IMR-90 (cell line): ENCODE results near the gene ARHGAP35. TPM values are rescaled to one million over a fixed set of nuclear protein-coding genes. Genes with fewer than 3 reads are reported as not detected.

Source experiments
- ATAC-seq: fragments of 200-7000 bp; cut with Tn5 transposase; 2 replicates; pipeline ENCODE4 v1.9.1; 2020; ENCODE audit warnings: low read depth, mild to moderate bottlenecking, moderate library complexity
- BruUV-seq: library from RNA; stranded (reverse); fragments of 400-500 nt; replicated peaks from 2 replicates; lab custom pipeline; 2021; lab: Mats Ljungman, UMichigan
- CTCF ChIA-PET: fragments of 300-600 bp; formaldehyde crosslinking; extraction: SDS; loops from one replicate; lab custom pipeline; 2021; ENCODE audit warnings: antibody characterized with exemption; lab: Yijun Ruan, JAX
- POLR2A ChIA-PET: fragments of 300-600 bp; sonication (Branson Sonifier 250); formaldehyde crosslinking; loops from one replicate; lab custom pipeline; 2022; ENCODE audit warnings: antibody characterized with exemption; ENCODE audit not compliant: unreplicated experiment; lab: Charles Lee
- DNase-seq: peaks from one replicate; pipeline ENCODE4 v3.0.0; 2013
- H2AFZ ChIP-seq: replicated peaks from 2 replicates; pipeline ENCODE3; 2013; ENCODE audit warnings: low read length, mild to moderate bottlenecking; ENCODE audit not compliant: poor library complexity
- H2AK5ac ChIP-seq: 2 replicates; pipeline ENCODE4 v1.6.1; 2013; ENCODE audit warnings: low read depth, low read length, inconsistent platforms
- H2AK9ac ChIP-seq: replicated peaks from 2 replicates; pipeline ENCODE3; 2013; ENCODE audit warnings: mild to moderate bottlenecking, low read depth, low read length, moderate library complexity; ENCODE audit not compliant: poor library complexity
- H2BK120ac ChIP-seq: 2 replicates; pipeline ENCODE4 v1.6.1; 2013; ENCODE audit warnings: low read depth, low read length, inconsistent platforms
- H2BK15ac ChIP-seq: 3 replicates; pipeline ENCODE4 v1.6.1; 2013; ENCODE audit warnings: low read depth, low read length, inconsistent platforms
- H2BK20ac ChIP-seq: 2 replicates; pipeline ENCODE4 v1.6.1; 2013; ENCODE audit warnings: low read depth, mild to moderate bottlenecking, inconsistent platforms, low read length, moderate library complexity
- H2BK5ac ChIP-seq: 2 replicates; pipeline ENCODE4 v1.6.1; 2013; ENCODE audit warnings: mild to moderate bottlenecking, low read depth, low read length, inconsistent platforms; ENCODE audit not compliant: poor library complexity, severe bottlenecking
- H3K14ac ChIP-seq: replicated peaks from 2 replicates; pipeline ENCODE4 v1.6.1; 2013; ENCODE audit warnings: low read depth, low read length, inconsistent platforms
- H3K18ac ChIP-seq: 2 replicates; pipeline ENCODE4 v1.6.1; 2013; ENCODE audit warnings: low read depth, low read length, control low read depth
- H3K23ac ChIP-seq: 2 replicates; pipeline ENCODE4 v1.6.1; 2013; ENCODE audit warnings: low read depth, low read length, inconsistent platforms
- H3K27ac ChIP-seq: 2 replicates; pipeline ENCODE4 v1.5.1; 2013; ENCODE audit warnings: mild to moderate bottlenecking, control low read depth, low read length; ENCODE audit not compliant: insufficient read depth
- H3K27me3 ChIP-seq: 2 replicates; pipeline ENCODE4 v1.6.1; 2013; ENCODE audit warnings: low read length; ENCODE audit not compliant: control insufficient read depth, insufficient read depth
- H3K36me3 ChIP-seq: 2 replicates; pipeline ENCODE4 v1.6.1; 2013; ENCODE audit warnings: low read length, mixed read lengths; ENCODE audit not compliant: control insufficient read depth, insufficient read depth
- H3K4ac ChIP-seq: 2 replicates; pipeline ENCODE4 v1.6.1; 2013; ENCODE audit warnings: low read depth, low read length, inconsistent platforms
- H3K4me1 ChIP-seq: 2 replicates; pipeline ENCODE4 v1.6.1; 2013; ENCODE audit warnings: low read length, mixed read lengths; ENCODE audit not compliant: control insufficient read depth, insufficient read depth
- H3K4me2 ChIP-seq: 2 replicates; pipeline ENCODE4 v1.6.1; 2013; ENCODE audit warnings: low read depth, mild to moderate bottlenecking, control low read depth, low read length, moderate library complexity
- H3K4me3 ChIP-seq: 2 replicates; pipeline ENCODE4 v1.5.1; 2013; ENCODE audit warnings: low read depth, mild to moderate bottlenecking, control low read depth, low read length, moderate library complexity; ENCODE audit not compliant: insufficient read depth
- H3K56ac ChIP-seq: 2 replicates; pipeline ENCODE4 v1.6.1; 2013; ENCODE audit warnings: low read length, inconsistent platforms; ENCODE audit not compliant: insufficient read depth; ENCODE audit errors: extremely low read depth
- H3K79me1 ChIP-seq, 2 experiments: 2 replicates each; pipeline ENCODE4 v1.6.1; 2013; ENCODE audit warnings: low read length in 2 of 2, inconsistent platforms in 1 of 2, low read depth in 1 of 2
- H3K9ac ChIP-seq: 2 replicates; pipeline ENCODE4 v1.6.1; 2013; ENCODE audit warnings: low read depth, low read length, control low read depth
- H3K9me1 ChIP-seq: 2 replicates; pipeline ENCODE4 v1.6.1; 2013; ENCODE audit warnings: low read length, inconsistent platforms; ENCODE audit not compliant: insufficient read depth
- H3K9me3 ChIP-seq: 2 replicates; pipeline ENCODE4 v1.6.1; 2013; ENCODE audit warnings: low read length; ENCODE audit not compliant: control insufficient read depth, insufficient read depth
- H4K20me1 ChIP-seq: 2 replicates; pipeline ENCODE4 v1.6.1; 2013; ENCODE audit warnings: low read length, inconsistent platforms; ENCODE audit not compliant: insufficient read depth
- H4K5ac ChIP-seq: 2 replicates; pipeline ENCODE4 v1.6.1; 2013; ENCODE audit warnings: mild to moderate bottlenecking, low read depth, low read length, control low read depth
- H4K8ac ChIP-seq, 2 experiments: 2 replicates each; pipeline ENCODE4 v1.6.1; 2013; ENCODE audit warnings: low read depth in 2 of 2, low read length in 2 of 2, control low read depth in 1 of 2, inconsistent platforms in 1 of 2
- H4K91ac ChIP-seq: 2 replicates; pipeline ENCODE4 v1.6.1; 2013; ENCODE audit warnings: low read depth, low read length, inconsistent platforms; ENCODE audit not compliant: insufficient read depth
- MAFK ChIP-seq: IDR thresholded peaks from 2 replicates; pipeline ENCODE4 v1.6.1; 2012; ENCODE audit warnings: low read depth, low read length, improper control_type of control experiment
- RAD21 ChIP-seq: IDR thresholded peaks from 2 replicates; pipeline ENCODE4 v1.6.1; 2012; ENCODE audit warnings: low read length, improper control_type of control experiment
- RFX5 ChIP-seq: IDR thresholded peaks from 2 replicates; pipeline ENCODE4 v1.8.0; 2012; ENCODE audit warnings: low read depth, mild to moderate bottlenecking, low read length, moderate library complexity
- WGBS, 2 experiments: methylation state at CpG; one replicate each; pipeline versions ENCODE4 v1.1.5 to v1.1.7; 2013; ENCODE audit warnings: missing lambda C conversion rate in 2 of 2; ENCODE audit not compliant: insufficient read length in 1 of 2; ENCODE audit errors: extremely low coverage in 2 of 2; 5-methylcytosine and 5-hydroxymethylcytosine counted together
- dilution Hi-C: fragments of 300-500 bp; cut with HindIII; formaldehyde crosslinking; loops from one replicate; pipeline ENCODE4 v1.14.3; 2018; ENCODE audit warnings: low sequenced_read_pairs; ENCODE audit not compliant: unreplicated experiment
- in situ Hi-C: fragments of 300-500 bp; cut with MboI; formaldehyde crosslinking; loops from 3 replicates; pipeline ENCODE4 v1.14.3; 2019; ENCODE audit warnings: low sequenced_read_pairs, inconsistent platforms, mixed read lengths
- intact Hi-C: fragments of 100-400 bp; cut with micrococcal nuclease; formaldehyde crosslinking; loops from 2 replicates; pipeline ENCODE4 v1.10.0; 2022
- polyA plus RNA-seq, 3 experiments: library from polyadenylated mRNA; depleted of rRNA; stranded (reverse); fragments of >200 nt; gene quantifications; 2 replicates each; pipeline ENCODE4 v1.2.3, GENCODE V29; 2012; ENCODE audit warnings: low replicate concordance in 1 of 3
- total RNA-seq: library from RNA; depleted of rRNA; stranded (reverse); fragments of >200 nt; gene quantifications from 2 replicates; pipeline ENCODE4 v1.2.3, GENCODE V29; 2012
- TF ChIP-seq, protein P1 (sequence below): fragments of 150-350 bp; IDR thresholded peaks from 2 replicates; pipeline ENCODE4 v1.6.1; 2017; ENCODE audit warnings: mild to moderate bottlenecking, antibody characterized with exemption, low read length, low read depth

ARHGAP35 gene
- total and polyA plus RNA-seq, 2 of the 4 experiments (the other 2 are of a cell fraction) = 16.4 to 29.0 TPM

DNA sequence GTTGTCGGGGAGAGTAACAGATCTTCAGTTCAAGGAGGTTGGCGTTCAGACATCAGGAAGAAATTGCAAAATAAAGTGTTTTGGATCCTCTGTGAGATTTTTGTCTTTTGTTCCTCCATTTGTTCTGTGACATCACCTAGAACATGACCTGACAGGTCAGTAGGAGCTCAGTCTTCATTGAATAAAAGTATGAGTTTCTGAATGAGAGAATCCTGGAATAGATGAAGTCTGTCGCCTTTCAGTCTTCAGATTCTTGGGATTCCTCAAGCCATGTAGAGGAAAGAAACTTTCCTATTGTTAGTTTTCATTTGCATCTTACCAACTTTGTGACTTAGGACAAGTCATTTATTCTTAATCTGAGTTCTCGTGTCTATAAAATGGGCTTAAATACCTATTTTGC lies 14.4 kb downstream of the ARHGAP35 start:
- no peak overlapping the region for H4K8ac ChIP-seq
- peaks cover 9% of the 10 kb centered on the region; the same call in 1 of the 2 replicates for H3K4me1 ChIP-seq
- no peak overlapping the region for H2BK15ac ChIP-seq
- no peaks in the 10 kb centered on the region for H3K36me3 ChIP-seq
- H4K5ac ChIP-seq = no peak overlapping the region
- no peak overlapping the region for H3K4me3 ChIP-seq
- H3K27me3 ChIP-seq = no peaks in the 10 kb centered on the region
- no CpG with 5 or more reads among the region's 4 CpGs for WGBS, 2 experiments
- H3K9ac ChIP-seq = no peak overlapping the region
- no peak overlapping the region for H3K56ac ChIP-seq
- CTCF ChIA-PET = interaction anchor here (0.7 kb wide), 1 partner anchor 13 kb away, joined by 7 read pairs; no protein-coding TSS in a partner anchor
- H2AFZ ChIP-seq = no peak overlapping the region
- no peak overlapping the region for H3K4ac ChIP-seq
- POLR2A ChIA-PET = no interaction called here
- H2BK120ac ChIP-seq = no peak overlapping the region
- no peak overlapping the region for H3K23ac ChIP-seq
- H3K14ac ChIP-seq = no peak overlapping the region
- H3K18ac ChIP-seq = no peak overlapping the region
- DNase-seq (no peak), ATAC-seq (no peak)
- in situ Hi-C loops (no loop called here), dilution Hi-C loops (no loop called here), intact Hi-C loops (loop anchor here (5.0 kb wide), 1 partner anchor 57 kb away; no protein-coding TSS in a partner anchor)
- no TSS peak for BruUV-seq
- no peak overlapping the region for H3K27ac ChIP-seq
- no peak overlapping the region for H2BK5ac ChIP-seq
- H4K91ac ChIP-seq = no peak overlapping the region
- H2AK5ac ChIP-seq = no peak overlapping the region
- no peak overlapping the region for H2BK20ac ChIP-seq
- no peak overlapping the region for H2AK9ac ChIP-seq
- no peak for TF ChIP-seq RFX5
- TF ChIP-seq, protein P1, sequence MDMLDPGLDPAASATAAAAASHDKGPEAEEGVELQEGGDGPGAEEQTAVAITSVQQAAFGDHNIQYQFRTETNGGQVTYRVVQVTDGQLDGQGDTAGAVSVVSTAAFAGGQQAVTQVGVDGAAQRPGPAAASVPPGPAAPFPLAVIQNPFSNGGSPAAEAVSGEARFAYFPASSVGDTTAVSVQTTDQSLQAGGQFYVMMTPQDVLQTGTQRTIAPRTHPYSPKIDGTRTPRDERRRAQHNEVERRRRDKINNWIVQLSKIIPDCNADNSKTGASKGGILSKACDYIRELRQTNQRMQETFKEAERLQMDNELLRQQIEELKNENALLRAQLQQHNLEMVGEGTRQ = no peak
- no peak for TF ChIP-seq MAFK
- no peak for TF ChIP-seq RAD21
- peaks cover 35% of the 10 kb centered on the region for H4K20me1 ChIP-seq
- H3K79me1 ChIP-seq = peaks cover 12 to 71% of the 10 kb centered on the region in 2 experiments
- no peak overlapping the region for H3K4me2 ChIP-seq
- H3K9me1 ChIP-seq = peaks cover 7% of the 10 kb centered on the region
- H3K9me3 ChIP-seq = no peaks in the 10 kb centered on the region
